Spleen (tissue), 11 donors: ENCODE data around the gene HOXC6. TPM values are rescaled to one million over a fixed set of nuclear protein-coding genes. Genes with fewer than 3 reads are reported as not detected.

Experiments used
- DNase-seq: peaks from one replicate; pipeline ENCODE4 v3.0.0-alpha.2; 2020
- H3K27ac ChIP-seq, 8 donors: fragments of 200-600 bp; sonication (generic) in 7 of 8; 1 replicate in 4 of 8; 2 replicates in 4 of 8; pipeline versions ENCODE4 v1.5.0 to v1.8.0; 2016 to 2021; ENCODE audit warnings: inconsistent platforms in 4 of 8, mild to moderate bottlenecking in 4 of 8, moderate library complexity in 1 of 8
- H3K27me3 ChIP-seq, 7 donors: fragments of 200-600 bp; sonication (generic) in 6 of 7; replicated peaks in 1 of 7; 1 replicate in 4 of 7; 2 replicates in 3 of 7; pipeline versions ENCODE4 v1.5.0 to v1.8.0; 2016 to 2021; ENCODE audit warnings: inconsistent platforms in 3 of 7, mild to moderate bottlenecking in 1 of 7
- H3K36me3 ChIP-seq, 6 donors: fragments of 200-600 bp; sonication (generic) in 5 of 6; 1 replicate in 4 of 6; 2 replicates in 2 of 6; pipeline versions ENCODE4 v1.5.0 to v1.8.0; 2016 to 2021; ENCODE audit warnings: inconsistent platforms in 2 of 6
- H3K4me1 ChIP-seq, 6 donors: fragments of 200-600 bp; sonication (generic) in 5 of 6; 1 replicate in 3 of 6; 2 replicates in 3 of 6; pipeline versions ENCODE4 v1.5.0 to v1.8.0; 2016 to 2021; ENCODE audit warnings: inconsistent platforms in 3 of 6
- H3K4me3 ChIP-seq, 8 donors: fragments of 200-600 bp; sonication (generic) in 7 of 8; 1 replicate in 4 of 8; 2 replicates in 4 of 8; pipeline versions ENCODE4 v1.5.0 to v1.8.0; 2016 to 2021; ENCODE audit warnings: inconsistent platforms in 4 of 8, mild to moderate bottlenecking in 4 of 8, moderate library complexity in 2 of 8
- H3K9me3 ChIP-seq, 8 donors: fragments of 200-600 bp; sonication (generic) in 7 of 8; 1 replicate in 4 of 8; 2 replicates in 4 of 8; pipeline versions ENCODE4 v1.5.0 to v1.8.0; 2016 to 2021; ENCODE audit warnings: inconsistent platforms in 4 of 8
- CTCF ChIP-seq, 11 experiments: fragments of 200-600 bp in 7 of 11; fragments of 450-650 bp in 4 of 11; sonication (generic) in 4 of 11; IDR thresholded peaks in 8 of 11; conservative IDR thresholded peaks in 3 of 11; 1 replicate in 7 of 11; 2 replicates in 4 of 11; pipeline versions ENCODE4 v1.4.0 to v1.8.0; 2016 to 2021; ENCODE audit warnings: antibody characterized with exemption in 11 of 11, inconsistent platforms in 4 of 11, mild to moderate bottlenecking in 1 of 11
- POLR2A ChIP-seq, 3 donors: fragments of 450-650 bp; IDR thresholded peaks; one replicate each; pipeline ENCODE4 v1.5.1; 2017; ENCODE audit warnings: antibody characterized with exemption in 3 of 3, mild to moderate bottlenecking in 1 of 3
- POLR2AphosphoS5 ChIP-seq, 3 donors: sonication (generic); formaldehyde crosslinking; IDR thresholded peaks; one replicate each; pipeline ENCODE4 v1.5.1; 2017; ENCODE audit warnings: antibody characterized with exemption in 3 of 3
- WGBS, 5 donors: extraction: QIAGEN DNeasy Blood & Tissue Kit in 3 of 5; methylation state at CpG; one replicate each; pipeline versions ENCODE4 v1.1.5 to v1.1.7; 2013 to 2018; 5-methylcytosine and 5-hydroxymethylcytosine counted together
- intact Hi-C: fragments of 100-400 bp; cut with DNase I; formaldehyde crosslinking; loops from one replicate; pipeline ENCODE4 v1.15.0; 2023; ENCODE audit warnings: low total_unique reads
- polyA plus RNA-seq, 3 donors: library from polyadenylated mRNA; stranded (reverse); fragments of 200-250 nt; gene quantifications; one replicate each; pipeline ENCODE4 v1.2.1, GENCODE V29; 2013
- total RNA-seq, 7 donors: library from RNA; depleted of rRNA in 3 of 7; stranded (reverse); fragments of >200 nt in 3 of 7; fragmentation: NEBNext Ultra II Directional in 4 of 7; extraction: Animal tissue kit (Norgen Biotek cat#: 25700) in 4 of 7; gene quantifications; one replicate each; pipeline versions ENCODE4 v1.1.0 to v1.2.1, GENCODE V29; 2016 to 2021
- donor health status: healthy with polysubstance abuse.
- donor health status: DM: no; HTN: no; CAD: no; lungs with moderate emphysema.
- donor health status: DM: no; HTN: no; CAD: no.
- donor health status: Bipolar disorder and iron deficiency.
- donor health status: healthy.
- donor health status: DM: no; HTN: no; CAD: no.
- donor health status: DM: yes; HTN: yes; CAD: no.

Gene HOXC6
- total and polyA plus RNA-seq, 10 donors, result 0.11 to 0.52 (median 0.24) TPM; not detected in 4

- 1 to 6% (median 4%) methylated on average over 8 of the region's 8 CpGs for WGBS, 5 donors
- H3K4me1 ChIP-seq, result peaks cover 15 to 43% (median 36%) of the 10 kb centered on the region in 6 donors
Measured at GRCh38 chr12:53991077-53991460, 37.2 kb upstream of the HOXC6 start.

GRCh38 chr12:53992377-53992889, 35.8 kb upstream of the HOXC6 start:
- H3K4me1 ChIP-seq, result peaks cover 14 to 49% (median 40%) of the 10 kb centered on the region in 6 donors
- intact Hi-C loops, result no loop called here
- peaks cover 22 to 100% (median 100%) of the 10 kb centered on the region in 7 donors for H3K27me3 ChIP-seq
- DNase-seq, result no peak
- H3K27ac ChIP-seq, result no peak overlapping the region
- H3K4me3 ChIP-seq, result no peak overlapping the region
- H3K9me3 ChIP-seq, result no peaks in the 10 kb centered on the region
- TF ChIP-seq POLR2A (IDR thresholded peaks at IDR 0.05) (no peak), CTCF (IDR thresholded peaks at IDR 0.05 in 8 of 11, conservative IDR thresholded peaks at IDR 0.05 in 3 of 11) (no peak), POLR2AphosphoS5 (IDR thresholded peaks at IDR 0.05) (no peak)
- no peaks in the 10 kb centered on the region for H3K36me3 ChIP-seq
- WGBS, 5 donors, result 30 to 39% (median 35%) methylated on average over 7 of the region's 7 CpGs

More at GRCh38 chr12:53991077-53991460, 37.2 kb upstream of the HOXC6 start:
- H3K27me3 ChIP-seq, result peaks cover 30 to 100% (median 100%) of the 10 kb centered on the region in 7 donors
- no peak overlapping the region for H3K27ac ChIP-seq
- intact Hi-C loops, result no loop called here
- H3K4me3 ChIP-seq, result no peak overlapping the region
- TF ChIP-seq CTCF (IDR thresholded peaks at IDR 0.05 in 8 of 11, conservative IDR thresholded peaks at IDR 0.05 in 3 of 11) (no peak), POLR2A (IDR thresholded peaks at IDR 0.05) (no peak), POLR2AphosphoS5 (IDR thresholded peaks at IDR 0.05) (no peak)
- H3K36me3 ChIP-seq, result no peaks in the 10 kb centered on the region
- H3K9me3 ChIP-seq, result no peaks in the 10 kb centered on the region
- DNase-seq, result no peak

- 26 to 33% (median 29%) methylated on average over 18 of the region's 18 CpGs for WGBS, 5 donors
- peaks cover 14 to 53% (median 44%) of the 10 kb centered on the region in 6 donors for H3K4me1 ChIP-seq
- H3K4me3 ChIP-seq, result no peak overlapping the region
- no peaks in the 10 kb centered on the region for H3K9me3 ChIP-seq
- no peak for TF ChIP-seq POLR2AphosphoS5 (IDR thresholded peaks at IDR 0.05)
- no peak for TF ChIP-seq CTCF (IDR thresholded peaks at IDR 0.05 in 8 of 11, conservative IDR thresholded peaks at IDR 0.05 in 3 of 11)
- no peak for TF ChIP-seq POLR2A (IDR thresholded peaks at IDR 0.05)
- no peaks in the 10 kb centered on the region for H3K36me3 ChIP-seq
- intact Hi-C loops, result no loop called here
- DNase-seq, result no peak
- H3K27me3 ChIP-seq, result peaks cover 17 to 100% (median 100%) of the 10 kb centered on the region in 7 donors
- H3K27ac ChIP-seq, result no peak overlapping the region
Measured at GRCh38 chr12:53993162-53994008, 34.9 kb upstream of the HOXC6 start.

GRCh38 chr12:53994009-53994263, 34.3 kb upstream of the HOXC6 start:
- Histone ChIP-seq H3K9me3 (no peaks in the 10 kb centered on the region), H3K4me1 (peaks cover 14 to 51% (median 41%) of the 10 kb centered on the region in 6 donors), H3K27ac (no peak overlapping the region), H3K36me3 (no peaks in the 10 kb centered on the region), H3K4me3 (peak overlapping the region in 1 of 8 donors; percentile 77), H3K27me3 (peaks cover 15 to 100% (median 100%) of the 10 kb centered on the region in 7 donors)
- DNase-seq, result no peak
- intact Hi-C loops, result no loop called here
- 5 to 17% (median 7%) methylated on average over 19 of the region's 19 CpGs for WGBS, 5 donors
- TF ChIP-seq CTCF (IDR thresholded peaks at IDR 0.05 in 8 of 11, conservative IDR thresholded peaks at IDR 0.05 in 3 of 11) (no peak), POLR2A (IDR thresholded peaks at IDR 0.05) (no peak), POLR2AphosphoS5 (IDR thresholded peaks at IDR 0.05) (no peak)
